HepG2 (cell line): ENCODE measurements around the gene CSRNP3. TPM values are rescaled to one million over a fixed set of nuclear protein-coding genes. Genes with fewer than 3 reads are reported as not detected.

Experiments
- ATAC-seq: fragments of 200-7000 bp; cut with Tn5 transposase; 3 replicates; pipeline ENCODE4 v1.9.1; 2020; ENCODE audit warnings: mild to moderate bottlenecking, moderate library complexity
- BruUV-seq: library from RNA; stranded (reverse); fragments of 400-500 nt; replicated peaks from 2 replicates; lab custom pipeline; 2021; lab: Mats Ljungman, UMichigan
- CTCF ChIA-PET: fragments of 300-600 bp; formaldehyde crosslinking; extraction: SDS; loops from one replicate; lab custom pipeline; 2021; ENCODE audit warnings: low total read pairs, inconsistent platforms, low intra/inter-chr PET ratio; lab: Yijun Ruan, JAX
- POLR2A ChIA-PET: fragments of 350-600 bp; sonication (Branson Sonifier 250); formaldehyde crosslinking; loops from one replicate; lab custom pipeline; 2020; ENCODE audit warnings: antibody characterized with exemption, inconsistent platforms; lab: Yijun Ruan, JAX
- DNase-seq: peaks from one replicate; pipeline ENCODE4 v3.0.0-alpha.2; 2015; ENCODE audit warnings: low spot score
- FAIRE-seq: peaks from 3 replicates; lab custom pipeline; 2011; peaks lifted over from hg19 to GRCh38; lab: Jason Lieb, UNC
- H2AFZ ChIP-seq: one replicate; pipeline ENCODE4 v1.6.1; 2011; ENCODE audit warnings: low read length, inconsistent platforms
- H3K27ac ChIP-seq: fragments of 300-600 bp; 3 replicates; pipeline ENCODE4 v1.8.0; 2011; ENCODE audit warnings: mixed run types, mild to moderate bottlenecking, mixed read lengths, low read length, inconsistent platforms; ENCODE audit not compliant: insufficient read depth; ENCODE audit errors: extremely low read length
- H3K27me3 ChIP-seq, 2 experiments: fragments of 200-600 bp in 1 of 2; 2 replicates in 1 of 2; 3 replicates in 1 of 2; pipeline versions ENCODE4 v1.6.0 to v1.8.0; 2011; ENCODE audit warnings: low read length in 2 of 2, mild to moderate bottlenecking in 2 of 2, moderate library complexity in 2 of 2, inconsistent platforms in 1 of 2; ENCODE audit not compliant: insufficient read depth in 2 of 2, control insufficient read depth in 1 of 2
- H3K36me3 ChIP-seq, 2 experiments: fragments of 200-600 bp in 1 of 2; replicated peaks in 1 of 2; 2 replicates in 1 of 2; 3 replicates in 1 of 2; pipeline versions ENCODE4 v1.5.1 to v1.8.0; 2011; ENCODE audit warnings: low read length in 2 of 2, inconsistent platforms in 1 of 2; ENCODE audit not compliant: insufficient read depth in 2 of 2, control insufficient read depth in 1 of 2
- H3K4me1 ChIP-seq: 2 replicates; pipeline ENCODE4 v1.5.1; 2012; ENCODE audit warnings: low read length, inconsistent platforms; ENCODE audit not compliant: insufficient read depth
- H3K4me2 ChIP-seq: 2 replicates; pipeline ENCODE4 v1.6.0; 2011; ENCODE audit warnings: low read depth, low read length, inconsistent platforms
- H3K4me3 ChIP-seq, 3 experiments: fragments of 200-600 bp in 1 of 3; sonication (generic), shearing (Covaris generic) in 1 of 3; replicated peaks in 1 of 3; 2 replicates each; pipeline ENCODE4 v1.5.1; 2011 to 2016; ENCODE audit warnings: low read length in 3 of 3, inconsistent platforms in 2 of 3, low read depth in 2 of 3, mild to moderate bottlenecking in 2 of 3, control low read depth in 1 of 3, mixed read lengths in 1 of 3; ENCODE audit not compliant: insufficient read depth in 1 of 3
- H3K79me2 ChIP-seq: one replicate; pipeline ENCODE4 v1.6.1; 2011; ENCODE audit warnings: low read length, inconsistent platforms; ENCODE audit not compliant: insufficient read depth
- H3K9ac ChIP-seq: 2 replicates; pipeline ENCODE4 v1.6.0; 2011; ENCODE audit warnings: mild to moderate bottlenecking, low read depth, low read length, inconsistent platforms; ENCODE audit not compliant: insufficient read depth
- H3K9me3 ChIP-seq: 2 replicates; pipeline ENCODE4 v1.5.1; 2012; ENCODE audit warnings: mild to moderate bottlenecking, low read length
- H4K20me1 ChIP-seq: 2 replicates; pipeline ENCODE4 v1.6.0; 2011; ENCODE audit warnings: inconsistent platforms, mild to moderate bottlenecking, low read length, moderate library complexity; ENCODE audit not compliant: insufficient read depth
- GABPA ChIP-seq, 2 experiments: IDR thresholded peaks; 2 replicates each; pipeline ENCODE4 v1.6.1; 2011 to 2016; ENCODE audit warnings: low read depth in 2 of 2, low read length in 1 of 2, missing biosample characterization in 1 of 2, missing genetic modification characterization in 1 of 2
- LCORL ChIP-seq, 2 experiments: fragments of 450-650 bp in 1 of 2; sonication (generic) in 1 of 2; formaldehyde crosslinking in 1 of 2; IDR thresholded peaks; 2 replicates each; pipeline versions ENCODE4 v1.5.0 to v1.6.1; 2017 to 2020; ENCODE audit warnings: antibody characterized with exemption in 1 of 2, missing genetic modification reagents in 1 of 2
- MED13 ChIP-seq: sonication (generic); formaldehyde crosslinking; IDR thresholded peaks from 2 replicates; pipeline ENCODE4 v1.5.0; 2020; ENCODE audit warnings: missing genetic modification reagents
- WIZ ChIP-seq: sonication (generic); formaldehyde crosslinking; IDR thresholded peaks from 2 replicates; pipeline ENCODE4 v1.5.1; 2020; ENCODE audit warnings: mild to moderate bottlenecking, missing genetic modification reagents
- ZMYM2 ChIP-seq: sonication (generic); formaldehyde crosslinking; IDR thresholded peaks from 2 replicates; pipeline ENCODE4 v1.8.0; 2022; ENCODE audit warnings: mild to moderate bottlenecking, missing genetic modification reagents
- ZNF484 ChIP-seq: sonication (generic); formaldehyde crosslinking; IDR thresholded peaks from 2 replicates; pipeline ENCODE4 v1.5.1; 2020; ENCODE audit warnings: mild to moderate bottlenecking, low read depth, missing genetic modification reagents, borderline replicate concordance
- ZNF619 ChIP-seq: sonication (generic); formaldehyde crosslinking; IDR thresholded peaks from 2 replicates; pipeline ENCODE4 v1.4.0; 2020; ENCODE audit warnings: mild to moderate bottlenecking, missing genetic modification reagents
- WGBS: methylation state at CpG from one replicate; pipeline ENCODE4 v1.1.6; 2017; ENCODE audit warnings: low lambda C conversion rate; 5-methylcytosine and 5-hydroxymethylcytosine counted together
- in situ Hi-C: cut with HindIII; loops from 2 replicates; pipeline ENCODE4 v1.10.0; 2017; ENCODE audit warnings: low pct_unique_long_range_greater_than_20kb; ENCODE audit not compliant: extremely low pct_ligation_motif_present
- intact Hi-C: fragments of 100-400 bp; cut with micrococcal nuclease; formaldehyde crosslinking; loops from one replicate; pipeline ENCODE4 v1.10.0; 2022; ENCODE audit not compliant: unreplicated experiment
- polyA plus RNA-seq, 8 experiments: library from polyadenylated mRNA; depleted of rRNA in 3 of 8; stranded (reverse) in 7 of 8; unstranded in 1 of 8; fragments of >200 nt; fragmentation: Illumina TruSeq in 4 of 8; extraction: Trizol in 4 of 8; gene quantifications; 2 replicates each; pipeline versions ENCODE4 v1.2.1 to v1.2.3, GENCODE V29; 2011 to 2016; ENCODE audit warnings: low read depth in 4 of 8, missing spikeins in 1 of 8, mixed read lengths in 1 of 8; ENCODE audit not compliant: insufficient read depth in 1 of 8
- total RNA-seq, 5 experiments: library from RNA; depleted of rRNA; stranded (reverse); fragments of >200 nt; fragmentation: Illumina TruSeq; extraction: Trizol; gene quantifications; 2 replicates each; pipeline ENCODE4 v1.2.3, GENCODE V29; 2016; ENCODE audit warnings: low read depth in 1 of 5
- TF ChIP-seq, protein P1 (sequence below): conservative IDR thresholded peaks from 2 replicates; pipeline ENCODE4 v1.6.1; 2018; ENCODE audit warnings: missing genetic modification reagents
- TF ChIP-seq, protein P2 (sequence below): sonication (generic); formaldehyde crosslinking; IDR thresholded peaks from 2 replicates; pipeline ENCODE4 v1.4.0; 2020; ENCODE audit warnings: mild to moderate bottlenecking, low read depth, missing genetic modification reagents
- TF ChIP-seq, protein P3 (sequence below): sonication (generic); formaldehyde crosslinking; IDR thresholded peaks from 2 replicates; pipeline ENCODE4 v1.5.0; 2020; ENCODE audit warnings: missing genetic modification reagents
- TF ChIP-seq, protein P4 (sequence below): sonication (generic); formaldehyde crosslinking; IDR thresholded peaks from 2 replicates; pipeline ENCODE4 v1.8.0; 2022; ENCODE audit warnings: missing genetic modification reagents, low read depth, mild to moderate bottlenecking, borderline replicate concordance

The CSRNP3 gene
- total and polyA plus RNA-seq, 2 of the 13 experiments (the other 11 are each of a cell fraction or from before 2014, with no cell fraction given): not detected

DNA sequence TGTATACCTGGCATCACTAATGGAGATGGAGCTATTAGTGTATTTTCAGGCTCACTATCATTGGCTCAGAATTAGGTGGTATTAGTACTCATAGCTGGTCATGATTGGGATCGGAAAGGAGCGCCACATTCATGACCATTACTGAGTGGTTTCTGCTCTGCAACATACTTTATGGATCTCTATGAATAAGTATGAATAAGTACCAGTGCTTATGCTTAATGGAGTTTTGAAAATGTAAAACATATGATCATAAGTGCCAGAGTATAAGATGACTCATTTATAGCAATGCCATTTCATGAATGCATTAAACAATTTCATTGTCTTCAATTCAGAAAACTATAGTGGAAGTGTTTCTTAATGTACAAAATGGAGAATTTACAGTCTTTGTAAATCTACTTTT is 167.9 kb downstream of the CSRNP3 start:
- H3K9me3 ChIP-seq: no peaks in the 10 kb centered on the region
- no peak overlapping the region for H3K9ac ChIP-seq
- H4K20me1 ChIP-seq: no peaks in the 10 kb centered on the region
- CTCF ChIA-PET: no interaction called here
- in situ Hi-C loops (no loop called here), intact Hi-C loops (no loop called here)
- H3K36me3 ChIP-seq: no peaks in the 10 kb centered on the region
- no peak for ATAC-seq
- H3K4me1 ChIP-seq: no peaks in the 10 kb centered on the region
- H3K4me3 ChIP-seq: no peak overlapping the region
- no peak overlapping the region for H3K27ac ChIP-seq
- no peak overlapping the region for H2AFZ ChIP-seq
- no peaks in the 10 kb centered on the region for H3K27me3 ChIP-seq
- 32% methylated on average over 2 of the region's 2 CpGs for WGBS
- FAIRE-seq: no peak
- POLR2A ChIA-PET: no interaction called here
- DNase-seq: no peak
- no TSS peak for BruUV-seq
- H3K4me2 ChIP-seq: no peak overlapping the region
- H3K79me2 ChIP-seq: no peaks in the 10 kb centered on the region
- TF ChIP-seq MED13 (CRISPR knock-in tag) (no peak), ZNF484 (CRISPR knock-in tag) (no peak), ZMYM2 (CRISPR knock-in tag) (no peak), LCORL (IDR thresholded peaks at IDR 0.05) (no peak), LCORL (CRISPR knock-in tag; IDR thresholded peaks at IDR 0.05) (no peak), WIZ (CRISPR knock-in tag) (no peak), ZNF619 (CRISPR knock-in tag) (no peak), GABPA (IDR thresholded peaks at IDR 0.05; ENCODE audit: low read depth, low read length) (no peak), GABPA (CRISPR knock-in tag; IDR thresholded peaks at IDR 0.05; ENCODE audit: low read depth) (no peak)
- TF ChIP-seq, protein P1, sequence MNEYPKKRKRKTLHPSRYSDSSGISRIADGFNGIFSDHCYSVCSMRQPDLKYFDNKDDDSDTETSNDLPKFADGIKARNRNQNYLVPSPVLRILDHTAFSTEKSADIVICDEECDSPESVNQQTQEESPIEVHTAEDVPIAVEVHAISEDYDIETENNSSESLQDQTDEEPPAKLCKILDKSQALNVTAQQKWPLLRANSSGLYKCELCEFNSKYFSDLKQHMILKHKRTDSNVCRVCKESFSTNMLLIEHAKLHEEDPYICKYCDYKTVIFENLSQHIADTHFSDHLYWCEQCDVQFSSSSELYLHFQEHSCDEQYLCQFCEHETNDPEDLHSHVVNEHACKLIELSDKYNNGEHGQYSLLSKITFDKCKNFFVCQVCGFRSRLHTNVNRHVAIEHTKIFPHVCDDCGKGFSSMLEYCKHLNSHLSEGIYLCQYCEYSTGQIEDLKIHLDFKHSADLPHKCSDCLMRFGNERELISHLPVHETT: no peak
- TF ChIP-seq, protein P2, sequence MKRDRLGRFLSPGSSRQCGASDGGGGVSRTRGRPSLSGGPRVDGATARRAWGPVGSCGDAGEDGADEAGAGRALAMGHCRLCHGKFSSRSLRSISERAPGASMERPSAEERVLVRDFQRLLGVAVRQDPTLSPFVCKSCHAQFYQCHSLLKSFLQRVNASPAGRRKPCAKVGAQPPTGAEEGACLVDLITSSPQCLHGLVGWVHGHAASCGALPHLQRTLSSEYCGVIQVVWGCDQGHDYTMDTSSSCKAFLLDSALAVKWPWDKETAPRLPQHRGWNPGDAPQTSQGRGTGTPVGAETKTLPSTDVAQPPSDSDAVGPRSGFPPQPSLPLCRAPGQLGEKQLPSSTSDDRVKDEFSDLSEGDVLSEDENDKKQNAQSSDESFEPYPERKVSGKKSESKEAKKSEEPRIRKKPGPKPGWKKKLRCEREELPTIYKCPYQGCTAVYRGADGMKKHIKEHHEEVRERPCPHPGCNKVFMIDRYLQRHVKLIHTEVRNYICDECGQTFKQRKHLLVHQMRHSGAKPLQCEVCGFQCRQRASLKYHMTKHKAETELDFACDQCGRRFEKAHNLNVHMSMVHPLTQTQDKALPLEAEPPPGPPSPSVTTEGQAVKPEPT (CRISPR knock-in tag): no peak
- TF ChIP-seq, protein P3, sequence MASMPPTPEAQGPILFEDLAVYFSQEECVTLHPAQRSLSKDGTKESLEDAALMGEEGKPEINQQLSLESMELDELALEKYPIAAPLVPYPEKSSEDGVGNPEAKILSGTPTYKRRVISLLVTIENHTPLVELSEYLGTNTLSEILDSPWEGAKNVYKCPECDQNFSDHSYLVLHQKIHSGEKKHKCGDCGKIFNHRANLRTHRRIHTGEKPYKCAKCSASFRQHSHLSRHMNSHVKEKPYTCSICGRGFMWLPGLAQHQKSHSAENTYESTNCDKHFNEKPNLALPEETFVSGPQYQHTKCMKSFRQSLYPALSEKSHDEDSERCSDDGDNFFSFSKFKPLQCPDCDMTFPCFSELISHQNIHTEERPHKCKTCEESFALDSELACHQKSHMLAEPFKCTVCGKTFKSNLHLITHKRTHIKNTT (CRISPR knock-in tag): no peak
- TF ChIP-seq, protein P4, sequence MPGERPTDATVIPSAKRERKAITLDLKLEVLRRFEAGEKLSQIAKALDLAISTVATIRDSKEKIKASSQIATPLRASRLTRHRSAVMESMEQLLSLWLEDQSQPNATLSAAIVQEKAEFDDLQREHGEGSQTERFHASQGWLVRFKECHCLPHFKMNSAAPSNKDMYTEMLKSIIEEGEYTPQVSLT (CRISPR knock-in tag): no peak
